ENCODE results near the gene SDK1. TPM values are rescaled to one million over a fixed set of nuclear protein-coding genes. Genes with fewer than 3 reads are reported as not detected.

SDK1 gene
- total RNA-seq, 1 donor from 2014 or later: 5.4 TPM

DNA sequence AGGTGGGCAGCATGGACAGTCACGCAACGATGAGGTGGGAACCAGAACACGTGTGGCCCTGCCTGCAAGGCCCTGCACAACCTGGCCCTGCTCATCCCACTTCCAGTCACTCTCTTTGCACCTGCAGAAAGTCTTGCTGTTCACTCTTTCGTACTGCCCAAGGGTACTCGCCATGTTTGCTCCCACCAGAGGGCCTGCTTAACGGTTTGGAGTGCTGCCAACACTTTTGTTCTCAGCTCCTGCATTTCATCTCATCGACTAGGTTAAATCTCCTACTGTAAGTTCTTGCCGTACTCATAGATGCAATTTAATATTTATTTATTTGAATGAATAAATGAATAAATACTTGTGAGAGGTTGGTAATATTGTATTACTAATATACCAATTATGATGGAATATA, 315.3 kb downstream of the SDK1 start:
- DNase-seq (ENCODE audit: extremely low spot score, unreplicated experiment): no peak
- no peak overlapping the region for H3K27ac Mint-ChIP-seq (ENCODE audit: unreplicated experiment)
- H3K9me3 Mint-ChIP-seq (ENCODE audit: unreplicated experiment): peaks cover 5% of the 10 kb centered on the region
- no peak overlapping the region for H3K4me3 Mint-ChIP-seq (ENCODE audit: unreplicated experiment)
- no peaks in the 10 kb centered on the region for H3K27me3 Mint-ChIP-seq (ENCODE audit: unreplicated experiment)
- peaks cover under 1% of the 10 kb centered on the region for H3K4me1 Mint-ChIP-seq (ENCODE audit: unreplicated experiment)
- no peaks in the 10 kb centered on the region for H3K36me3 Mint-ChIP-seq (ENCODE audit: unreplicated experiment)
- TF ChIP-seq, protein P1, sequence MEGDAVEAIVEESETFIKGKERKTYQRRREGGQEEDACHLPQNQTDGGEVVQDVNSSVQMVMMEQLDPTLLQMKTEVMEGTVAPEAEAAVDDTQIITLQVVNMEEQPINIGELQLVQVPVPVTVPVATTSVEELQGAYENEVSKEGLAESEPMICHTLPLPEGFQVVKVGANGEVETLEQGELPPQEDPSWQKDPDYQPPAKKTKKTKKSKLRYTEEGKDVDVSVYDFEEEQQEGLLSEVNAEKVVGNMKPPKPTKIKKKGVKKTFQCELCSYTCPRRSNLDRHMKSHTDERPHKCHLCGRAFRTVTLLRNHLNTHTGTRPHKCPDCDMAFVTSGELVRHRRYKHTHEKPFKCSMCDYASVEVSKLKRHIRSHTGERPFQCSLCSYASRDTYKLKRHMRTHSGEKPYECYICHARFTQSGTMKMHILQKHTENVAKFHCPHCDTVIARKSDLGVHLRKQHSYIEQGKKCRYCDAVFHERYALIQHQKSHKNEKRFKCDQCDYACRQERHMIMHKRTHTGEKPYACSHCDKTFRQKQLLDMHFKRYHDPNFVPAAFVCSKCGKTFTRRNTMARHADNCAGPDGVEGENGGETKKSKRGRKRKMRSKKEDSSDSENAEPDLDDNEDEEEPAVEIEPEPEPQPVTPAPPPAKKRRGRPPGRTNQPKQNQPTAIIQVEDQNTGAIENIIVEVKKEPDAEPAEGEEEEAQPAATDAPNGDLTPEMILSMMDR (IDR thresholded peaks at IDR 0.05): no peak

DNA sequence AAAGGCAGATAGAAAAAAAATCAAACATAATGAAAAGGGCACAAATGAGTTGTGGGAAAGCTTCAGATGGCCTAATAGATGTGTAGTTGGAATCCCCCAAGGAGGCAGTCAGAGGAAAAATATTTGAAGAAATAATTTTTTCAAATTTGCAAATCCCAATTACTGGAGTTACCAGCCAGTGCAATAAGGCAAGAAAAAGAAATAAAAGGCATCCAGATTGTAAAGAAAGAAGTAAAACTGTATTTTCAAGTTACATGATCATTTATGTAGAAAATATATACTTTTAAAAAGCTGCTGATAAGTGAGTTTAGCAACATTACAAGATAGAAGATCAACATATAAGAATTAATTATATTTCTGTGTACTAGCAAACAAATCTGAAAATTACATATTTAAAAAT, 329.0 kb downstream of the SDK1 start:
- Mint-ChIP-seq H3K27me3 (ENCODE audit: unreplicated experiment) (no peaks in the 10 kb centered on the region), H3K4me1 (ENCODE audit: unreplicated experiment) (peaks cover 6% of the 10 kb centered on the region), H3K9me3 (ENCODE audit: unreplicated experiment) (peaks cover 22% of the 10 kb centered on the region), H3K36me3 (ENCODE audit: unreplicated experiment) (peaks cover 6% of the 10 kb centered on the region), H3K4me3 (ENCODE audit: unreplicated experiment) (no peak overlapping the region), H3K27ac (ENCODE audit: unreplicated experiment) (no peak overlapping the region)
- no peak for DNase-seq (ENCODE audit: extremely low spot score, unreplicated experiment)
- TF ChIP-seq, protein P1 (IDR thresholded peaks at IDR 0.05): no peak

DNA sequence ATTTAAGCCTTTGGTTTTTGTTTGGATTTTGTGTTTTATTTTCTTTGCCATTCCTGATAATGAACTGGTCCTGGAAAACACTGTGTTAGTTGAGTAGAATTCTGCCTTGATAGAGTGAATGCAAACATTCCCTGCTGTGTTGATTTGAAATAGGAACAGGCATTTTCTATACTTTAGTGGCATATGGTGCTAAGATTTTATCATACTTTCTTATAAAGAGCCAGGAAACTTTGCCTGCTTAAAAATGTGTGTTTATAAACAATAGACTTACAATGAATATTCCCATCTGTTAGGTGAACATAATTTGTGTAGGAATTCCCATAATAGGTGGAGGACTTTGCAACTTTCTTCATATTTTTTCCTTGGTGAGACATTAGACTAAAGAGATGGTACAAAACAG, 333.3 kb downstream of the SDK1 start:
- H3K27ac Mint-ChIP-seq (ENCODE audit: unreplicated experiment): no peak overlapping the region
- H3K4me1 Mint-ChIP-seq (ENCODE audit: unreplicated experiment): peaks cover 9% of the 10 kb centered on the region
- TF ChIP-seq, protein P1 (IDR thresholded peaks at IDR 0.05): no peak
- peaks cover 18% of the 10 kb centered on the region for H3K9me3 Mint-ChIP-seq (ENCODE audit: unreplicated experiment)
- peaks cover 4% of the 10 kb centered on the region for H3K36me3 Mint-ChIP-seq (ENCODE audit: unreplicated experiment)
- no peak overlapping the region for H3K4me3 Mint-ChIP-seq (ENCODE audit: unreplicated experiment)
- no peaks in the 10 kb centered on the region for H3K27me3 Mint-ChIP-seq (ENCODE audit: unreplicated experiment)
- no peak for DNase-seq (ENCODE audit: extremely low spot score, unreplicated experiment)

DNA sequence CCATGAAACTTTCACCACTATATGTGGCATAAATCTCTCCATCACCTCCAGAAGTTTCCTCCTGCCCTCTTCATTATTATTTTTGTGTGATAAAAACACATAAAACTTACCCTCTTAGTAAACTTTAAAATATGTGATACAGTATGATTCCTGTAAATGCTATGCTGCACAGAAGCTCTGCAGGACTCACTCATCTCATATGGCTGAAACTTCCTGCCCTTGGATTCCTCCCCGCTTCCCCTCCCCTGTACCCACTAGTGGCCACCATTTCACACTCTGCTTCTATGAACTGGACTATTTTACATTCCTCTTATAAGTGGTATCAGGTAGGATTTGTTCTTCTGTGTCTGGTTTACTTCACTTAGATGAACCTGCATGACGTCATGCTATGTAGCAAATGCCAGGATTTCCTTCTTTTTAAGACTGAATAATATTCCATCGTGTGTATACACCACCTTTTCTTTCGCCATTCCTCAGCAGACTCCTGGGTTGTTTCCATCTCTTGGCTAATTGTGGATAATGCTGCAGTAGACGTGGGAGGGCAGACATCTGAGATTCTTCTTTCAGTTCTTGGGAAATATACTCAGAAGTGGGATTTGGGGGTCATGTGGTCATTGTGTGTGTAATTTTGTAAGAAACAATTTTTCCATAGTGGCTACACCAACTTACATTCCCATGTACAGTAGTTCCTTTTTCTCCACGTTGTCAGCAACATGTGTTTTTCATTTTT, 335.2 kb downstream of the SDK1 start:
- peaks cover 4% of the 10 kb centered on the region for H3K9me3 Mint-ChIP-seq (ENCODE audit: unreplicated experiment)
- no peaks in the 10 kb centered on the region for H3K27me3 Mint-ChIP-seq (ENCODE audit: unreplicated experiment)
- H3K36me3 Mint-ChIP-seq (ENCODE audit: unreplicated experiment): peaks cover 1% of the 10 kb centered on the region
- DNase-seq (ENCODE audit: extremely low spot score, unreplicated experiment): no peak
- TF ChIP-seq, protein P1 (IDR thresholded peaks at IDR 0.05): no peak
- H3K4me3 Mint-ChIP-seq (ENCODE audit: unreplicated experiment): no peak overlapping the region
- no peak overlapping the region for H3K27ac Mint-ChIP-seq (ENCODE audit: unreplicated experiment)
- peaks cover 9% of the 10 kb centered on the region for H3K4me1 Mint-ChIP-seq (ENCODE audit: unreplicated experiment)

DNA sequence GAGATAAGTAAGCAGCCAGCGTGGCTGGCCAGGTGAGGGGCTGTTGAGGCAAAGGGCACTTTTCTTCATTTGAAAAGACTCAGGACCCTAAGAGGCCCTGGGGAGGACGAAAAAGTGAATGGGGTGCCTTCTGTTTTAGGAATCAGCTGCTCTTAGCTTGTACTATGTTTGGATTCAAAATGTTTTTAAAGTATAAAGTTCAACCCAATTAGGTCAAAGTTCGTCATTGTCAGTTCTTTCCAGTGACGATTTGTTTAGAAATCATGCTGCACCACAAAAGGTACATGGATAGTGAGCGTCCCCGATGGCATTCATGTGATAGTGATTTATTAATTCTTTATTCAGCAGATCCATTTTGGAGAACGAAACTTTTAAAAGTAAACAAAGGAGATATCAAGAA, 338.2 kb downstream of the SDK1 start:
- Mint-ChIP-seq H3K27ac (ENCODE audit: unreplicated experiment) (no peak overlapping the region), H3K4me3 (ENCODE audit: unreplicated experiment) (no peak overlapping the region), H3K4me1 (ENCODE audit: unreplicated experiment) (peaks cover 7% of the 10 kb centered on the region), H3K36me3 (ENCODE audit: unreplicated experiment) (no peaks in the 10 kb centered on the region), H3K9me3 (ENCODE audit: unreplicated experiment) (no peaks in the 10 kb centered on the region), H3K27me3 (ENCODE audit: unreplicated experiment) (no peaks in the 10 kb centered on the region)
- no peak for DNase-seq (ENCODE audit: extremely low spot score, unreplicated experiment)
- TF ChIP-seq, protein P1 (IDR thresholded peaks at IDR 0.05): no peak

Measured in osteocyte (in vitro differentiated cells).